OCI-LY3 (cell line): Measurements from ENCODE around the gene P3H2.
"Not testable (repeated sequence)": the region's sequence is repeated elsewhere in the genome, so short reads cannot be mapped to it uniquely, and the experiment has no call there.

Source experiments
- EZH2phosphoT487 ChIP-seq: fragments of 200-600 bp; shearing (Covaris generic); IDR thresholded peaks from 2 replicates; pipeline ENCODE4 v1.6.1; 2018; ENCODE audit warnings: antibody characterized with exemption, mixed run types, low read depth
- TF ChIP-seq, protein P1 (sequence below): fragments of 200-600, 300-600 bp; sonication (generic); IDR thresholded peaks from 2 replicates; pipeline ENCODE4 v1.5.1; 2014; ENCODE audit warnings: antibody characterized with exemption, low read length, low read depth

DNA sequence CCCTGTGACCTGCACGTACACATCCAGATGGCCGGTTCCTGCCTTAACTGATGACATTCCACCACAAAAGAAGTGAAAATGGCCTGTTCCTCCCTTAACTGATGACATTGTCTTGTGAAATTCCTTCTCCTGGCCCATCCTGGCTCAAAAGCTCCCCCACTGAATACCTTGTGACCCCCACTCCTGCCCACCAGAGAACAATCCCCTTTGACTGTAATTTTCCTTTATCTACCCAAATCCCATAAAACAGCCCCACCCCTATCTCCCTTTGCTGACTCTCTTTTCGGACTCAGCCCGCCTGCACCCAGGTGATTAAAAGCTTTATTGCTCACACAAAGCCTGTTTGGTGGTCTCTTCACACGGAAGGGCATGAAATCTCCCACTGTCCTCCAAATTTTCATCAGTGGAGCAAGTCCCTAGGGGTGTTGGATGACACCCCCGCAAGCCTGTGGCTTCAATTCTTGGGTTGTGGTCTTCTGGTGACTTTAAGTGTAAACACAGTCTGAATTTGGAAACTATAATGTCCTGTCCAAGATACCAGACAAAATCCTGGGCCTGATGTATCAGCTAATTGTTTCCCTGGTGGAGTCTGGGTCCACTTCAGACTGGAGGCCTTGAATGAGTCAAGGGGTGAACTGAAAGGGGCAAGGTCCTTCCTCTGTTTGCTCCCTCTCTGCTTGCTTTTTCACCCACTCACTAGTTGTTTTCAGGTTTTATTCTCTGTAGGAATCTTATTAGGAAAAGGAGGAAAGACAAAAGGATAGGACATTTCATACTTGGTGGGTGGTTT lies 29.3 kb upstream of the P3H2 start:
- TF ChIP-seq, protein P1, sequence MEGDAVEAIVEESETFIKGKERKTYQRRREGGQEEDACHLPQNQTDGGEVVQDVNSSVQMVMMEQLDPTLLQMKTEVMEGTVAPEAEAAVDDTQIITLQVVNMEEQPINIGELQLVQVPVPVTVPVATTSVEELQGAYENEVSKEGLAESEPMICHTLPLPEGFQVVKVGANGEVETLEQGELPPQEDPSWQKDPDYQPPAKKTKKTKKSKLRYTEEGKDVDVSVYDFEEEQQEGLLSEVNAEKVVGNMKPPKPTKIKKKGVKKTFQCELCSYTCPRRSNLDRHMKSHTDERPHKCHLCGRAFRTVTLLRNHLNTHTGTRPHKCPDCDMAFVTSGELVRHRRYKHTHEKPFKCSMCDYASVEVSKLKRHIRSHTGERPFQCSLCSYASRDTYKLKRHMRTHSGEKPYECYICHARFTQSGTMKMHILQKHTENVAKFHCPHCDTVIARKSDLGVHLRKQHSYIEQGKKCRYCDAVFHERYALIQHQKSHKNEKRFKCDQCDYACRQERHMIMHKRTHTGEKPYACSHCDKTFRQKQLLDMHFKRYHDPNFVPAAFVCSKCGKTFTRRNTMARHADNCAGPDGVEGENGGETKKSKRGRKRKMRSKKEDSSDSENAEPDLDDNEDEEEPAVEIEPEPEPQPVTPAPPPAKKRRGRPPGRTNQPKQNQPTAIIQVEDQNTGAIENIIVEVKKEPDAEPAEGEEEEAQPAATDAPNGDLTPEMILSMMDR, result not testable (repeated sequence)
- TF ChIP-seq EZH2phosphoT487, result not testable (repeated sequence)
